ENCODE measurements around the gene ANG. TPM values are rescaled to one million over a fixed set of nuclear protein-coding genes. Genes with fewer than 3 reads are reported as not detected.
A peak's percentile ranks its signal among the peaks of the same experiment; 100 is the strongest.

The ANG gene
- total and polyA plus RNA-seq, 10 of the 15 experiments (the other 5 are each of a cell fraction or from before 2014, with no cell fraction given) = 1.0 to 5.9 (median 2.2) TPM

DNA sequence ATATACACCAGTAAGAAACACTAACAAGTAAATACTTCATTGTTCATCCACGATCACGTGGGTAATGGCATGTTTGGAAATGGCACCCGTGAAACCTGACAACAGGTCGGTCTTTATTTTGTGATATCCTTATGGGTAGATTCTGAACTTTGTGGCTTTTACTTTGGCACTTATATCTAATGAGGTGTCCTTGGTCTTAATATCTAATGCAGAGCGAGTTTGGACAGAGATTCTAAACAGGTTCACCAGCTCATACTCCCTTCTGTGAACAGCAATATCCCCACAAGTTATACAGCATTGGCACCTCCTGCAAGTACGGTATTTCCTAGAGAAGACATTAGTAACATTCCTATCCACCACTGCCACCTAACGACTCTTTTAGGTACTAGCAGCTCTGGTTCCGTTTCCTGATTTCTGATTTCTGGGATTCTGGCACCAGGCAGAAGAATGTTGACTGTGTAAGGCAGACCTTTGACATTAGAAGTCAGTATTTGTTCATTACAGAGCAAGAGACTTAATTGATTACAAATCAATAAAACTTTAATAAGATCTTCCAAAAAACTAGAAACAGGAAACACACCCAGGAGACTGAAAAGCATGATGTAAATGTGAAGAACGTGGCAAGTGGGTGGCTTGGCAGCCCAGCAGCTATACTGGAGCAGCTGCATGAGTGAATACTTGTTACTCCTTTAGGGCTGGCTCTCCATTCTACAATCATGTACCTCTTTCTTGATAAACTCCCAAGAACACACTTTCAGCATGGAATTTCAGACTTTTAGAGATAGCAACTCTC, 2.5 kb downstream of the ANG start (continued):
- TF ChIP-seq, protein P1, sequence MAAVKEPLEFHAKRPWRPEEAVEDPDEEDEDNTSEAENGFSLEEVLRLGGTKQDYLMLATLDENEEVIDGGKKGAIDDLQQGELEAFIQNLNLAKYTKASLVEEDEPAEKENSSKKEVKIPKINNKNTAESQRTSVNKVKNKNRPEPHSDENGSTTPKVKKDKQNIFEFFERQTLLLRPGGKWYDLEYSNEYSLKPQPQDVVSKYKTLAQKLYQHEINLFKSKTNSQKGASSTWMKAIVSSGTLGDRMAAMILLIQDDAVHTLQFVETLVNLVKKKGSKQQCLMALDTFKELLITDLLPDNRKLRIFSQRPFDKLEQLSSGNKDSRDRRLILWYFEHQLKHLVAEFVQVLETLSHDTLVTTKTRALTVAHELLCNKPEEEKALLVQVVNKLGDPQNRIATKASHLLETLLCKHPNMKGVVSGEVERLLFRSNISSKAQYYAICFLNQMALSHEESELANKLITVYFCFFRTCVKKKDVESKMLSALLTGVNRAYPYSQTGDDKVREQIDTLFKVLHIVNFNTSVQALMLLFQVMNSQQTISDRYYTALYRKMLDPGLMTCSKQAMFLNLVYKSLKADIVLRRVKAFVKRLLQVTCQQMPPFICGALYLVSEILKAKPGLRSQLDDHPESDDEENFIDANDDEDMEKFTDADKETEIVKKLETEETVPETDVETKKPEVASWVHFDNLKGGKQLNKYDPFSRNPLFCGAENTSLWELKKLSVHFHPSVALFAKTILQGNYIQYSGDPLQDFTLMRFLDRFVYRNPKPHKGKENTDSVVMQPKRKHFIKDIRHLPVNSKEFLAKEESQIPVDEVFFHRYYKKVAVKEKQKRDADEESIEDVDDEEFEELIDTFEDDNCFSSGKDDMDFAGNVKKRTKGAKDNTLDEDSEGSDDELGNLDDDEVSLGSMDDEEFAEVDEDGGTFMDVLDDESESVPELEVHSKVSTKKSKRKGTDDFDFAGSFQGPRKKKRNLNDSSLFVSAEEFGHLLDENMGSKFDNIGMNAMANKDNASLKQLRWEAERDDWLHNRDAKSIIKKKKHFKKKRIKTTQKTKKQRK (IDR thresholded peaks at IDR 0.05; ENCODE audit: low read depth, low read length) = peak; percentile 29; the same call in 1 of the 2 replicates

- no peak for DNase-seq (ENCODE audit: low read depth, low spot score)
- H3K79me2 ChIP-seq (ENCODE audit: control insufficient read depth, insufficient read depth, low read length) = no peaks in the 10 kb centered on the region
- FAIRE-seq = no peak
- no peak overlapping the region for H3K27ac ChIP-seq (ENCODE audit: control insufficient read depth, insufficient read depth)
- RAD21 ChIA-PET (ENCODE audit: unreplicated experiment) = interaction anchor here (1.5 to 2.9 kb wide), 10 partner anchors 29 to 365 kb away, joined by 3 to 43 read pairs (median 10); partner anchors contain the start of genes APEX1 and OSGEP
- CTCF ChIA-PET = interaction anchor here (0.7 to 10.2 kb wide), 19 partner anchors 12 to 365 kb away, joined by 3 to 163 read pairs (median 6); no protein-coding TSS in a partner anchor
- no peaks in the 10 kb centered on the region for H4K20me1 ChIP-seq (ENCODE audit: control insufficient read depth, insufficient read depth)
- BruUV-seq (replicated peaks) = no TSS peak
- H2AFZ ChIP-seq (ENCODE audit: control insufficient read depth, low read depth, low read length) = no peak overlapping the region
- SMC1A ChIA-PET (ENCODE audit: uncharacterized antibody, unreplicated experiment) = interaction anchor here (1.0 to 4.9 kb wide), 14 partner anchors 9 to 365 kb away, joined by 3 to 55 read pairs (median 6); no protein-coding TSS in a partner anchor
- H3K9me3 ChIP-seq (replicated peaks; ENCODE audit: control insufficient read depth, insufficient read depth, low read length) = no peaks in the 10 kb centered on the region
- no peak for ATAC-seq
- POLR2A ChIA-PET = no interaction called here
- no peaks in the 10 kb centered on the region for H3K27me3 ChIP-seq (replicated peaks in 1 of 2; ENCODE audit: control insufficient read depth in 2 of 2, insufficient read depth in 2 of 2, low read length in 1 of 2)
- in situ Hi-C loops (cut with MboI) = loop anchor here (5.0 kb wide), 1 partner anchor 160 kb away; no protein-coding TSS in a partner anchor
- no peak overlapping the region for H3K9ac ChIP-seq (ENCODE audit: control insufficient read depth, insufficient read depth, low read length)
- intact Hi-C loops (cut with micrococcal nuclease; ENCODE audit: unreplicated experiment) = no loop called here
- WGBS (ENCODE audit: insufficient coverage, insufficient replicate concordance, low lambda C conversion rate, missing lambda C conversion rate) = 50% methylated on average over 7 of the region's 7 CpGs
- H3K4me1 ChIP-seq (ENCODE audit: control insufficient read depth, insufficient read depth, low read length) = no peaks in the 10 kb centered on the region
- 0 out of 2 replicates have a peak, but pooled peaks have one; percentile 8 for TF ChIP-seq JUNB (IDR thresholded peaks at IDR 0.05)
- TF ChIP-seq, protein P2, sequence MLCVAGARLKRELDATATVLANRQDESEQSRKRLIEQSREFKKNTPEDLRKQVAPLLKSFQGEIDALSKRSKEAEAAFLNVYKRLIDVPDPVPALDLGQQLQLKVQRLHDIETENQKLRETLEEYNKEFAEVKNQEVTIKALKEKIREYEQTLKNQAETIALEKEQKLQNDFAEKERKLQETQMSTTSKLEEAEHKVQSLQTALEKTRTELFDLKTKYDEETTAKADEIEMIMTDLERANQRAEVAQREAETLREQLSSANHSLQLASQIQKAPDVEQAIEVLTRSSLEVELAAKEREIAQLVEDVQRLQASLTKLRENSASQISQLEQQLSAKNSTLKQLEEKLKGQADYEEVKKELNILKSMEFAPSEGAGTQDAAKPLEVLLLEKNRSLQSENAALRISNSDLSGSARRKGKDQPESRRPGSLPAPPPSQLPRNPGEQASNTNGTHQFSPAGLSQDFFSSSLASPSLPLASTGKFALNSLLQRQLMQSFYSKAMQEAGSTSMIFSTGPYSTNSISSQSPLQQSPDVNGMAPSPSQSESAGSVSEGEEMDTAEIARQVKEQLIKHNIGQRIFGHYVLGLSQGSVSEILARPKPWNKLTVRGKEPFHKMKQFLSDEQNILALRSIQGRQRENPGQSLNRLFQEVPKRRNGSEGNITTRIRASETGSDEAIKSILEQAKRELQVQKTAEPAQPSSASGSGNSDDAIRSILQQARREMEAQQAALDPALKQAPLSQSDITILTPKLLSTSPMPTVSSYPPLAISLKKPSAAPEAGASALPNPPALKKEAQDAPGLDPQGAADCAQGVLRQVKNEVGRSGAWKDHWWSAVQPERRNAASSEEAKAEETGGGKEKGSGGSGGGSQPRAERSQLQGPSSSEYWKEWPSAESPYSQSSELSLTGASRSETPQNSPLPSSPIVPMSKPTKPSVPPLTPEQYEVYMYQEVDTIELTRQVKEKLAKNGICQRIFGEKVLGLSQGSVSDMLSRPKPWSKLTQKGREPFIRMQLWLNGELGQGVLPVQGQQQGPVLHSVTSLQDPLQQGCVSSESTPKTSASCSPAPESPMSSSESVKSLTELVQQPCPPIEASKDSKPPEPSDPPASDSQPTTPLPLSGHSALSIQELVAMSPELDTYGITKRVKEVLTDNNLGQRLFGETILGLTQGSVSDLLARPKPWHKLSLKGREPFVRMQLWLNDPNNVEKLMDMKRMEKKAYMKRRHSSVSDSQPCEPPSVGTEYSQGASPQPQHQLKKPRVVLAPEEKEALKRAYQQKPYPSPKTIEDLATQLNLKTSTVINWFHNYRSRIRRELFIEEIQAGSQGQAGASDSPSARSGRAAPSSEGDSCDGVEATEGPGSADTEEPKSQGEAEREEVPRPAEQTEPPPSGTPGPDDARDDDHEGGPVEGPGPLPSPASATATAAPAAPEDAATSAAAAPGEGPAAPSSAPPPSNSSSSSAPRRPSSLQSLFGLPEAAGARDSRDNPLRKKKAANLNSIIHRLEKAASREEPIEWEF (IDR thresholded peaks at IDR 0.05; ENCODE audit: insufficient replicate concordance, low read depth, low read length) = no peak
- H3K4me2 ChIP-seq (ENCODE audit: control insufficient read depth, insufficient read depth) = no peak overlapping the region
- no peaks in the 10 kb centered on the region for H3K36me3 ChIP-seq (ENCODE audit: control insufficient read depth in 2 of 2, insufficient read depth in 2 of 2, low read length in 1 of 2)
- H3K4me3 ChIP-seq = no peak overlapping the region
Observed at GRCh38 chr14:20692116-20692751, 3.7 kb downstream of the ANG start.
